Islet precursor cell (in vitro differentiated cells): ENCODE measurements around the gene ITPR3.

ENCODE experiments used
- DNase-seq: peaks from one replicate; pipeline ENCODE4 v3.0.0-alpha.2; 2018

ITPR3 gene

DNA sequence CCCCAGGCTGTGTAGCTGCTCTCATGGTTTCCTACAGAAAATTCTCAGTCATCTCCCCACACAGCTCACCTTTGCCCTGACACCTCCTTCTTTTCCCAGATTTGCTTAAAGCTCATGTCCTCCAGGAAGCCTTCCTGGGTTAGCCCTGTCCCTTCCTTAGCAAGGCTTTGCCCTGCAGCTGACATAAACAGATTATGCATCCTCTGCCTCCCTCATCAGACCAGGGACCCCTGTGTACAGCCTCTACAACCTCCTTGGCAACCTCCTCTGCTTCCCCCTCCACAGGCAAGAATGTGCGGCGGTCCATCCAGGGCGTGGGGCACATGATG, 50.6 kb downstream of the ITPR3 start:
- DNase-seq: no peak

DNA sequence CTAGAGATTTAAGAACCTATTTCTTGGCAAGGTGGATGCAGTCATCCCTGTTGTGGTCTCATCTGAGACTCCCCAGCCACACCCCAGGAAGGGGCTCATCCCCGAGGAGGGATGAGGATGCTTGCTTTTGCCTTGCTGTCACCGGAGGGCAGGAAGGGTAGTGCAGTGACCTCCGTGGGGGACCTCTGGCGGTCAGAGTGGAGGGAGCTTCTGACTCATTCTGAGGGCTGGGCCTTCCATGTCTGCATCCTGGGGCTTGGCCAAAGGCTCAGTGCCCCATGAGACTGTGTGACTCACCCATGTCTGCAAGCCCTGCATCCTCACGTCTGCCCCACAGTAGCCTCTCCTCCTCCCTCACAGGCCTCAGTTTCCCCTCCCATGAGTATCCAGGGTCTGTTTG, 51.7 kb downstream of the ITPR3 start:
- DNase-seq: peak; percentile 95

DNA sequence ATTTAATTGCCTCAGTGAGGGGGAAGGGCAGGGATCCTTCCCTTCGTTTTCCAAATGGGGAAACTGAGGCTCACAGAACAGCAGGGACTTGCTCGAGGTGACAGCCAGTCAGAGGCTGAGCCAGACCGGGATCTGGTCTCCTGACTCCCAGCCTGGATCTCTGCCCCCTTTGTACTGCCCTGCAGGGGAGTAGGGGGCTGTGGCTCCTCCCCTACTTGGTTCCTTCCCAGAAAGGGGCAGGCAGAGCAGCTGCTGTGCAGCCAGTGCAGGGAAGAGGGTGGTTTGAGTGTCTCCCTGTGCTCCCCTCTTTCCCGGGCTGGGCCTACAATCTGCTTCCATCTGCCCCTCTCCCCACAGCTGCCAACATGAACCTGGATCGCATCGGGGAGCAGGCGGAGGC, 52.7 kb downstream of the ITPR3 start:
- DNase-seq: no peak

DNA sequence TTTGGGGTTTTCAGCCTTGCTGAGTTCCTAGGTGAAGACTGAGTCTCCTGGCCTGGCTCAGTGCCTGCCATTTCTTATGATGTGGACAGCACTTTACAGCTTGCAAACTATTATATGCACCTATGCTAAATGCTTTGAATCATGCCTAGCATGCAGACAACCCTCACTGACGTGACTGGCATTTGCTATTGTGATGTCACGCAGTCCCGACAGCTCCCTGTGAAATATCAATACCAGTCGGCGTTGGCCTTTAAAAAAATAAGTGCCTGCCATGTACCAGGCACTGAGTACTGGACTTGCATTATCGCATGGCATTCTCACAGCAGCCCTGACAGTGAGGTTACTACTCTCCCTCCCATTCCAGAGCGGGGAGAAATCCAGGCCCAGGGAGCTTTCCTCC, 54.8 kb downstream of the ITPR3 start:
- no peak for DNase-seq

DNA sequence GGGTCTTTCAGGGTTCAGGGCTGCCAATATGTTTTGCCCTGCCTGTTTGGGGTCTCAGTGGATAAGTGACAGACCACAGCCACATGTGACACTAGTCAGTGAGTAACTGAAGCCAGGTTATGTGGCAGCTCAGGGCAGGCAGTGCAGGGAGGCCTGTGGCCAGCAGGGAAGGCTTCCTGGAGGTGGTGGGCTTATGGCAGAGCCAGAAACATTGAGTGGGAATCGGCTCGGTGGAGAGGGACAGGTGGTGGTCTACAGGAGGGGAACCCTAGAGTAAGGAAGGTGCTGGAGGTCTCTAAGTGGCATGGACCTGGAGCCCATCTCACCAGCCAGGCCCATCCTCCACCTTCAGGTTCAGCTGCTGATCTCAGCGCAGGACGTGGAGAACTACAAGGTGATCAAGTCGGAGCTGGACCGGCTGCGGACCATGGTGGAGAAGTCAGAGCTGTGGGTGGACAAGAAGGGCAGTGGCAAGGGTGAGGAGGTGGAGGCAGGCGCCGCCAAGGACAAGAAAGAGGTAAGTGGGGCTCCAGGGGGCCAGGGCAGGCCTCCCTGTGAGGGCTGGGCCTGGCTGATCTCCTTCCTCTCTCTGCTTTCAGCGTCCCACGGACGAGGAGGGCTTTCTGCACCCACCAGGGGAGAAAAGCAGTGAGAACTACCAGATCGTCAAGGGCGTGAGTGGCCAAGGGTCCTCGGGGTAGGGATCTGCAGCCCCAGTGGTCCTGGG, 55.5 kb downstream of the ITPR3 start:
- no peak for DNase-seq

DNA sequence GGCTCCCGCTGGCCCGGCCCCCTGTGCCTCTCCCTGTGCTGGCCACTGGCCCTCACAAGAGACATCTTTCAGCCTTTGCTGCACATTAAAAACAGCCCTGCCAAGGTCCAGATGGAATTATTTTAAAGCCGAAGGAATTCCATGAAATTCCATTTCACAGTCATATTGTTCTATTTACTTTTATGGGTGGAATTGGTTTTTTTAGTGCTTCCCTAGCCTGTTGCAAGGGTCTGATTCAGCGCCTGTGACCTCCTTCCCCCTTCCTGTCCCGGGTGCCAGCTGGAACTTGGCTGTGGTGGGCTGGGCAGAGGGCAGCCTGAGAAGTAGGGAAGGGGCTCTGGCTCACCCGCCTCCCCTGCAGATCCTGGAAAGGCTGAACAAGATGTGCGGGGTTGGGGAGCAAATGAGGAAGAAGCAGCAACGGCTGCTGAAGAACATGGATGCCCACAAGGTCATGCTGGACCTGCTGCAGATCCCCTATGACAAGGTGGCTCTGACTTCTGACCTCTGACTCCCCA, 56.1 kb downstream of the ITPR3 start:
- DNase-seq: no peak

GRCh38 chr6:33677689-33678088, 56.6 kb downstream of the ITPR3 start:
- DNase-seq: no peak

DNA sequence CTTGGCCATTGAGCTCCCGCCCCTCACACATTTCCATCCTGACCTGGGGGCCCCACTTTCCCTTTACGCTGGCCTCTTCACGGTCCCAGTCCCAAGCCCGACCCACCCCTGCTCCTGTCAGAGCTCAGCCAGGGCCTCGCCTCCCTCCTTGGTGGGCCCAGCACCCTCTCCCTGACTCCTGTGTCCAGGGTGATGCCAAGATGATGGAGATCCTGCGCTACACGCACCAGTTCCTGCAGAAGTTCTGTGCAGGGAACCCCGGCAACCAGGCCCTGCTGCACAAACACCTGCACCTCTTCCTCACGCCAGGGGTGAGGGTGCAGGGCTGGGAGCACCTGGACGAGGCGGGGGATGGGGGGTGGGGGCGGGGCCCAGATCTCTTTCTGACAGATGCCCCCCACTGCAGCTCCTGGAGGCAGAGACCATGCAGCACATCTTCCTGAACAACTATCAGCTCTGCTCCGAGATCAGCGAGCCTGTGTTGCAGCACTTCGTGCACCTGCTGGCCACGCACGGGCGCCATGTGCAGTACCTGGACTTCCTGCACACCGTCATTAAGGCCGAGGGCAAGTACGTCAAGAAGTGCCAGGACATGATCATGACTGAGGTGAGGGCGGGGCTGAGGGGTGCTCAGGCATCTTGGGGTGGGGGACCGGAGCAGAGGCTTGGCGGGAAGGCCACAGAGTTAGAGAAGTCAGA, 57.3 kb downstream of the ITPR3 start:
- DNase-seq: no peak

GRCh38 chr6:33678932-33679490, 57.9 kb downstream of the ITPR3 start:
- no peak for DNase-seq

DNA sequence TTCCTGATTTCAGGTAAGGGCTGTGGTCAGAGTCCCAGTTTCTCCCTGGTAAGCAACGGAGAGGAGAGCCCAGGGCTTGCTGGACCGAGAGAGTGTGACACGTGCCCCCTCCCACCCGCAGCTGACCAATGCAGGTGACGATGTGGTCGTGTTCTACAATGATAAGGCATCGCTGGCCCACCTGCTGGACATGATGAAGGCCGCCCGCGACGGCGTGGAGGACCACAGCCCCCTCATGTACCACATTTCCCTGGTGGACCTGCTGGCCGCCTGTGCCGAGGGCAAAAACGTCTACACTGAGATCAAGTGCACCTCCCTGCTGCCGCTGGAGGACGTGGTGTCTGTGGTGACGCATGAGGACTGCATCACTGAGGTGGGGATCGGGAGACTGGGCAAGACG, 58.6 kb downstream of the ITPR3 start:
- DNase-seq: no peak

GRCh38 chr6:33682341-33682740, 61.2 kb downstream of the ITPR3 start:
- no peak for DNase-seq

DNA sequence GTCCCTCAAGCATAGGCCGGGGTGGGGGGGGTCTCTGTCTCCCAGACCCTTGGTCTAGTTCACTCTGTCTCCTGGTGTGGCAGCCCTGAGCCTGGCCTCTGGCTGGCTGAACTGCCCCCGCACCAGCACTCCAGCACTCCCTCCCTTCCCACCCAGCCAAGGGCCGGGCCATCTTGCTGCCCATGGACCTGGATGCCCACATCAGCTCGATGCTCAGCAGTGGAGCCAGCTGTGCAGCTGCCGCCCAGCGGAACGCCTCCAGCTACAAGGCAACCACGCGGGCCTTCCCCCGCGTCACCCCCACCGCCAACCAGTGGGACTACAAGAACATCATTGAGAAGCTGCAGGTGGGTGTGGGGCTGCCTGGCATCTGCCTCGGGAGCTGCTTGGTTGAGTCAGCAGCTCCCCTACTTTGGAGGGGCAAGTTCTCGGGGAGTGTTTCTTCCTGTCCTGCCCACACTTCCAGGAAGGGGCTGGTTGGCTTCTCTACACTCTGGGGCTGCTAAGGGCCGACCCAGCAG, 62.0 kb downstream of the ITPR3 start:
- DNase-seq: no peak

DNA sequence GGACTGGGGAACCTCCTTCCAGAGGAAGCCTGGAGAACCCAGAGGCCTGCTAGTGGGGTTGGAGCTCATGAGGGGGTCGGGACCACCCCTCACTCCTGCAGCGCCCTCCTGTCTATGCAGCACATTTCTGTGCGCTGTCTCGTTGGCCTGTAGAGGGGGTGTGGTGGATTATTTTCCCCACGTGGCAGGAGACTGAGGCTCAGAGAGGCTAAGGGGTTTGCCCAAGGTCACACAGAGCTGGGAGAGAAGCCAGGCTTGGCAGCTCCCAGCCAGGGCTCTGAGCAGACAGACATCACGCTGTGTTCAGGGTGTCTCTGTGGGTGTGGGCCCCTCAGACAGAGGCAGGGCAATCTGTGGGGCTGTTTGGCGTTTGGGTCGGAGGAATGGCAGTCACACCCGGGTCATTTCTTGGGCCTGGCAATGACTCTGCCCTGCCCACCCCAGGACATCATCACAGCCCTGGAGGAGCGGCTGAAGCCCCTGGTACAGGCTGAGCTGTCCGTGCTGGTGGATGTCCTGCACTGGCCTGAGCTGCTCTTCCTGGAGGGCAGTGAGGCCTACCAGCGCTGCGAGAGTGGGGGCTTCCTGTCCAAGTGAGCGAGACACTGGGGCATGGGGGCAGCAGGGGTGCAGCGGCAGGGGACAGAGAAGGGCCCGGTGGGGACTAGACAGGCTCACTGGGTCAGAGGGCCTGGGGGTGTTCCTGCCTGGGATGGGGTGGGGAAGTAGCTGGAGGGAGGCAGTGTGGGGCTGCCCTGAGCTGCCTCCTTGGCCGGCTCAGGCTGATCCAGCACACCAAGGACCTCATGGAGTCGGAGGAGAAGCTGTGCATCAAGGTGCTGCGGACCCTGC, 62.7 kb downstream of the ITPR3 start:
- DNase-seq: no peak

- no peak for DNase-seq
Measured at GRCh38 chr6:33684428-33684896, 63.3 kb downstream of the ITPR3 start.

DNA sequence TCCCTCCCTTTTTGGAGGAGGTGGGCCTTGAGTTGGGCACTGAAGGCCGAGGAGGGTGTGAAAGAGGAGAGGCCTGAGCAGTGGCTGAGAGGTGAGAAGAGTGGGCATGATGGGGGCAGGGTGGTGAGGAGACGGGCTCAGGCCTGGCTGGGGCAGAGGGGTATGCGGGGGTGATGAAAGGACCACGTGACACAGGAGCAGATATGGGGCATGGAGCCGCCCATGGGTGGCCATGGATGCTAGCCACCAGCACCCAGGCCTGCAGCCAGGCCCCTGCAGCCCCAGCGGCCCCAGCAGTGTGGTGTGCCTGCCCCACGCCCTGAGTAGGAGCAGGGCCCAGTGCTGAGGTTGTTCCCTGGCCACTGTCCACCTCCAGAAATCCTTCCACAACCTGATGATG, 63.9 kb downstream of the ITPR3 start:
- DNase-seq: no peak

GRCh38 chr6:33685411-33686224, 64.5 kb downstream of the ITPR3 start:
- DNase-seq: no peak

DNA sequence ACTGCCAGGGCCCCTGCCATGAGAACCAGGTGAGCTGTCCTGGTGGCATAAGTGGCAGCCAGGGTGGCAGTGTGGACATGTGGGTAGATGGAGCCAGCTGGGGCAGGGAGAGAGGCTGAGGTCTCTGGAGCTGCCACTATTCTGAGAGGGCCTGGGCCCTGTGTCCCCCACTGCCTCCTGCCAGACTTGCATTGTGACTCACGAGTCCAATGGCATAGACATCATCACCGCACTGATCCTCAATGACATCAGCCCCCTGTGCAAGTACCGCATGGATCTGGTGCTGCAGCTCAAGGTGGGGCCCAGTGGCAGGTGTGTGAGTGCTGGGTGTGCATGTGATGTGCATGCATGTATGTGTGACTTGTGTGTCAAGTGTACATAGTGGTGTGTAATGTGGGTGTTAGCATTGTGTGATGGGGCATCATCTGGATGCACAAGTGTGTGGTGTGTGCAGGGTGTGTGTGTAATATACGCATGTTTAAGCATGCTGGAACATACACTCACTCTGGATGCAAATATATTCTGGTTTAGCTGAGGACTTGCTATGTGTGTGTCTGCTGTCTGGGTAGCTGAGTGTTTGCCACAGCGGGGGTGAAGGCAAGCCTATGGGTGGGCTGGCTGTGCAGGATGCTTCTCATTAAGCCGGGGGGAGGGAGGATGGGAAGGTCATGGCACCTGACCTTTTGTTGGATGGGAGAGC, 65.3 kb downstream of the ITPR3 start:
- no peak for DNase-seq

- DNase-seq: no peak
Measured at GRCh38 chr6:33686981-33687975, 66.2 kb downstream of the ITPR3 start.

DNA sequence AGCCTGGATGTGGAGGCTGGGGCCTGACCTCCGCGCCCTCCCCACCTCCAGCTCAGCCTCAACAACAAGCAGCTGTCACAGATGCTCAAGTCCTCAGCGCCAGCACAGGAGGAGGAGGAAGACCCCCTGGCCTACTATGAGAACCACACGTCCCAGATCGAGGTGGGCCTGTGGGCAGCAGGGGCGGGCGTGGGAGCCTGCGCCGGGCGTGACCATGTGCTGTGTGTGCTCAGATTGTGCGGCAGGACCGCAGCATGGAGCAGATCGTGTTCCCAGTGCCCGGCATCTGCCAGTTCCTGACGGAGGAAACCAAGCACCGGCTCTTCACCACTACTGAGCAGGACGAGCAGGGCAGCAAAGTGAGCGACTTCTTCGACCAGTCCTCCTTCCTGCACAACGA, 66.9 kb downstream of the ITPR3 start:
- DNase-seq: no peak
